Astrocyte (in vitro differentiated cells and primary cell): ENCODE results near the gene CLIP3.

Experiments
- EZH2 ChIP-seq: IDR thresholded peaks from 2 replicates; pipeline ENCODE4 v1.6.1; 2012; ENCODE audit warnings: mild to moderate bottlenecking, low read length, inconsistent platforms; ENCODE audit not compliant: insufficient read depth
- TF ChIP-seq, protein P1 (sequence below): IDR thresholded peaks from 2 replicates; pipeline ENCODE4 v1.5.1; 2011; ENCODE audit warnings: low read depth, mild to moderate bottlenecking, inconsistent platforms, low read length, moderate library complexity; ENCODE audit not compliant: insufficient read depth

DNA sequence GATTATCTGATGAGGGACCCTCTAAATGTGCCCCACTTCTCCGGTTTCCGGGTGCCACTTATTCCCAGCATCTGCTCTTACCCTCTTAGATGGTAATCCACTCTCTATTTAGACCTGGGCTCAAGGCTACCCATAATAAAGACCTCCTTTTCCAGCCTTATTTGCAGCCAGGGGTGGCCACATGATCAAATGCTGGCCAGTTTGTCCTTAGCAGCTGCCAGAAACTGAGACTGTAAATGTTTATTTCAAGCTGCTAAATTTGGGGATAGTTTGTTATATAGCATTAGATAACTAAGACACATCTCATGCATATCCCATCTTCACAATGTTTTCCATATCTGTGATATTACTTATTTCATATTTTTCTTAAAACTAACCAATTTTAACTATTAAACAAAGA, 11.3 kb upstream of the CLIP3 start:
- TF ChIP-seq, protein P1, sequence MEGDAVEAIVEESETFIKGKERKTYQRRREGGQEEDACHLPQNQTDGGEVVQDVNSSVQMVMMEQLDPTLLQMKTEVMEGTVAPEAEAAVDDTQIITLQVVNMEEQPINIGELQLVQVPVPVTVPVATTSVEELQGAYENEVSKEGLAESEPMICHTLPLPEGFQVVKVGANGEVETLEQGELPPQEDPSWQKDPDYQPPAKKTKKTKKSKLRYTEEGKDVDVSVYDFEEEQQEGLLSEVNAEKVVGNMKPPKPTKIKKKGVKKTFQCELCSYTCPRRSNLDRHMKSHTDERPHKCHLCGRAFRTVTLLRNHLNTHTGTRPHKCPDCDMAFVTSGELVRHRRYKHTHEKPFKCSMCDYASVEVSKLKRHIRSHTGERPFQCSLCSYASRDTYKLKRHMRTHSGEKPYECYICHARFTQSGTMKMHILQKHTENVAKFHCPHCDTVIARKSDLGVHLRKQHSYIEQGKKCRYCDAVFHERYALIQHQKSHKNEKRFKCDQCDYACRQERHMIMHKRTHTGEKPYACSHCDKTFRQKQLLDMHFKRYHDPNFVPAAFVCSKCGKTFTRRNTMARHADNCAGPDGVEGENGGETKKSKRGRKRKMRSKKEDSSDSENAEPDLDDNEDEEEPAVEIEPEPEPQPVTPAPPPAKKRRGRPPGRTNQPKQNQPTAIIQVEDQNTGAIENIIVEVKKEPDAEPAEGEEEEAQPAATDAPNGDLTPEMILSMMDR, result no peak
- no peak for TF ChIP-seq EZH2
